Measurements from ENCODE around the gene MPP1. TPM values are rescaled to one million over a fixed set of nuclear protein-coding genes. Genes with fewer than 3 reads are reported as not detected.

Gene MPP1
- total and polyA plus RNA-seq, 9 of the 15 experiments (the other 6 are each of a cell fraction or from before 2014, with no cell fraction given): 227 to 395 (median 283) TPM

- TF ChIP-seq, protein P1, sequence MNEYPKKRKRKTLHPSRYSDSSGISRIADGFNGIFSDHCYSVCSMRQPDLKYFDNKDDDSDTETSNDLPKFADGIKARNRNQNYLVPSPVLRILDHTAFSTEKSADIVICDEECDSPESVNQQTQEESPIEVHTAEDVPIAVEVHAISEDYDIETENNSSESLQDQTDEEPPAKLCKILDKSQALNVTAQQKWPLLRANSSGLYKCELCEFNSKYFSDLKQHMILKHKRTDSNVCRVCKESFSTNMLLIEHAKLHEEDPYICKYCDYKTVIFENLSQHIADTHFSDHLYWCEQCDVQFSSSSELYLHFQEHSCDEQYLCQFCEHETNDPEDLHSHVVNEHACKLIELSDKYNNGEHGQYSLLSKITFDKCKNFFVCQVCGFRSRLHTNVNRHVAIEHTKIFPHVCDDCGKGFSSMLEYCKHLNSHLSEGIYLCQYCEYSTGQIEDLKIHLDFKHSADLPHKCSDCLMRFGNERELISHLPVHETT (CRISPR knock-in tag; conservative IDR thresholded peaks at IDR 0.05 in 1 of 2, IDR thresholded peaks at IDR 0.05 in 1 of 2): no peak
- peak in 1 of 2 experiments; percentile 57; a peak in 2 of 4 replicates for TF ChIP-seq TRIM24 (IDR thresholded peaks at IDR 0.05)
- peak; percentile 65; the same call in 1 of the 2 replicates for TF ChIP-seq KLF16 (IDR thresholded peaks at IDR 0.05)
- no peak for TF ChIP-seq IRF9 (tag; IDR thresholded peaks at IDR 0.05)
- TF ChIP-seq NR2F6 (CRISPR knock-in tag; IDR thresholded peaks at IDR 0.05): no peak
- no peak for TF ChIP-seq FOXK1 (CRISPR knock-in tag; IDR thresholded peaks at IDR 0.05; ENCODE audit: borderline replicate concordance)
- no peak for TF ChIP-seq U2AF1 (optimal IDR thresholded peaks at IDR 0.05; ENCODE audit: low read depth, low read length)
- no peak for TF ChIP-seq TCFL5 (CRISPR knock-in tag; conservative IDR thresholded peaks at IDR 0.05)
- no peak for TF ChIP-seq LARP7 (IDR thresholded peaks at IDR 0.05)
- TF ChIP-seq LCOR (CRISPR knock-in tag; IDR thresholded peaks at IDR 0.05): peak; percentile 62; the same call in 1 of the 2 replicates
- no peak for TF ChIP-seq ZNF589 (CRISPR knock-in tag; IDR thresholded peaks at IDR 0.05; ENCODE audit: low read depth)
- TF ChIP-seq RNF2 (IDR thresholded peaks at IDR 0.05): no peak; the same call in 1 of the 2 replicates
- TF ChIP-seq ZNF79 (CRISPR knock-in tag; IDR thresholded peaks at IDR 0.05; ENCODE audit: low read depth): no peak
- TF ChIP-seq, protein P2, sequence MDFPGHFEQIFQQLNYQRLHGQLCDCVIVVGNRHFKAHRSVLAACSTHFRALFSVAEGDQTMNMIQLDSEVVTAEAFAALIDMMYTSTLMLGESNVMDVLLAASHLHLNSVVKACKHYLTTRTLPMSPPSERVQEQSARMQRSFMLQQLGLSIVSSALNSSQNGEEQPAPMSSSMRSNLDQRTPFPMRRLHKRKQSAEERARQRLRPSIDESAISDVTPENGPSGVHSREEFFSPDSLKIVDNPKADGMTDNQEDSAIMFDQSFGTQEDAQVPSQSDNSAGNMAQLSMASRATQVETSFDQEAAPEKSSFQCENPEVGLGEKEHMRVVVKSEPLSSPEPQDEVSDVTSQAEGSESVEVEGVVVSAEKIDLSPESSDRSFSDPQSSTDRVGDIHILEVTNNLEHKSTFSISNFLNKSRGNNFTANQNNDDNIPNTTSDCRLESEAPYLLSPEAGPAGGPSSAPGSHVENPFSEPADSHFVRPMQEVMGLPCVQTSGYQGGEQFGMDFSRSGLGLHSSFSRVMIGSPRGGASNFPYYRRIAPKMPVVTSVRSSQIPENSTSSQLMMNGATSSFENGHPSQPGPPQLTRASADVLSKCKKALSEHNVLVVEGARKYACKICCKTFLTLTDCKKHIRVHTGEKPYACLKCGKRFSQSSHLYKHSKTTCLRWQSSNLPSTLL (IDR thresholded peaks at IDR 0.05): no peak
- no peak for TF ChIP-seq NFATC3 (IDR thresholded peaks at IDR 0.05)
- TF ChIP-seq POLR2AphosphoS5 (IDR thresholded peaks at IDR 0.05; ENCODE audit: control insufficient read depth, insufficient read depth, low read depth, low read length): 0 out of 2 replicates have a peak, but pooled peaks have one; percentile 38
- TF ChIP-seq NUFIP1 (IDR thresholded peaks at IDR 0.05; ENCODE audit: partially characterized antibody): no peak
- TF ChIP-seq NFIC (IDR thresholded peaks at IDR 0.05): peak; percentile 58
- TF ChIP-seq KHSRP (IDR thresholded peaks at IDR 0.05): no peak
- TF ChIP-seq THAP12 (CRISPR knock-in tag; IDR thresholded peaks at IDR 0.05): no peak
- TF ChIP-seq, protein P3, sequence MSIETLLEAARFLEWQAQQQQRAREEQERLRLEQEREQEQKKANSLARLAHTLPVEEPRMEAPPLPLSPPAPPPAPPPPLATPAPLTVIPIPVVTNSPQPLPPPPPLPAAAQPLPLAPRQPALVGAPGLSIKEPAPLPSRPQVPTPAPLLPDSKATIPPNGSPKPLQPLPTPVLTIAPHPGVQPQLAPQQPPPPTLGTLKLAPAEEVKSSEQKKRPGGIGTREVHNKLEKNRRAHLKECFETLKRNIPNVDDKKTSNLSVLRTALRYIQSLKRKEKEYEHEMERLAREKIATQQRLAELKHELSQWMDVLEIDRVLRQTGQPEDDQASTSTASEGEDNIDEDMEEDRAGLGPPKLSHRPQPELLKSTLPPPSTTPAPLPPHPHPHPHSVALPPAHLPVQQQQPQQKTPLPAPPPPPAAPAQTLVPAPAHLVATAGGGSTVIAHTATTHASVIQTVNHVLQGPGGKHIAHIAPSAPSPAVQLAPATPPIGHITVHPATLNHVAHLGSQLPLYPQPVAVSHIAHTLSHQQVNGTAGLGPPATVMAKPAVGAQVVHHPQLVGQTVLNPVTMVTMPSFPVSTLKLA (conservative IDR thresholded peaks at IDR 0.05): peak in 1 of 2 experiments; percentile 72; a peak in 2 of 4 replicates
Observed at GRCh38 chrX:154751669-154752271, 53.5 kb downstream of the MPP1 start (continued).
